H1 (cell line): ENCODE data around the gene RNF32. TPM values are rescaled to one million over a fixed set of nuclear protein-coding genes. Genes with fewer than 3 reads are reported as not detected.

ENCODE experiments used
- ASH2L ChIP-seq: fragments of 200-600, 300-600 bp; sonication (generic); IDR thresholded peaks from one replicate; pipeline ENCODE4 v1.7.1; 2017; ENCODE audit warnings: low read length
- BACH1 ChIP-seq: IDR thresholded peaks from 2 replicates; pipeline ENCODE4 v1.6.1; 2012; ENCODE audit warnings: low read length, improper control_type of control experiment
- BCL11A ChIP-seq, 2 experiments: IDR thresholded peaks; one replicate each; pipeline ENCODE4 v1.6.1; 2011; ENCODE audit warnings: low read depth in 2 of 2, low read length in 2 of 2, mild to moderate bottlenecking in 2 of 2
- CBX5 ChIP-seq: fragments of 300-800, 300-1000 bp; sonication (generic); IDR thresholded peaks from 2 replicates; pipeline ENCODE4 v1.7.1; 2016; ENCODE audit warnings: antibody characterized with exemption, low read length, low read depth
- CTBP2 ChIP-seq: IDR thresholded peaks from 2 replicates; pipeline ENCODE4 v1.7.0; 2011; ENCODE audit warnings: borderline replicate concordance, mild to moderate bottlenecking, moderate library complexity, mixed read lengths, low read length; ENCODE audit not compliant: insufficient read depth, insufficient read length
- EGR1 ChIP-seq: IDR thresholded peaks from 2 replicates; pipeline ENCODE4 v1.6.1; 2011; ENCODE audit warnings: low read depth, low read length, borderline replicate concordance
- EZH2 ChIP-seq: fragments of 200-600 bp; sonication (generic); IDR thresholded peaks from 2 replicates; pipeline ENCODE4 v1.7.1; 2012; ENCODE audit warnings: low read depth, mild to moderate bottlenecking, moderate library complexity, low read length, inconsistent platforms; ENCODE audit not compliant: severe bottlenecking
- FOSL1 ChIP-seq: IDR thresholded peaks from 2 replicates; pipeline ENCODE4 v1.6.1; 2011; ENCODE audit warnings: mild to moderate bottlenecking, low read depth, low read length, moderate library complexity; ENCODE audit not compliant: insufficient read depth
- HDAC6 ChIP-seq: IDR thresholded peaks from one replicate; pipeline ENCODE4 v1.7.1; 2012; ENCODE audit warnings: low read depth, mild to moderate bottlenecking, inconsistent platforms, low read length, moderate library complexity
- KDM1A ChIP-seq: fragments of 200-600, 300-600 bp; sonication (generic); IDR thresholded peaks from 2 replicates; pipeline ENCODE4 v1.7.1; 2016; ENCODE audit warnings: mild to moderate bottlenecking, low read length, borderline replicate concordance
- KDM5A ChIP-seq: fragments of 200-600 bp; IDR thresholded peaks from 2 replicates; pipeline ENCODE4 v1.7.1; 2012; ENCODE audit warnings: mild to moderate bottlenecking, low read length, inconsistent platforms, mixed read lengths
- POLR2A ChIP-seq, 2 experiments: IDR thresholded peaks; 1 replicate in 1 of 2; 2 replicates in 1 of 2; pipeline ENCODE4 v1.6.1; 2011; ENCODE audit warnings: low read depth in 2 of 2, low read length in 2 of 2, mild to moderate bottlenecking in 2 of 2; ENCODE audit errors: control extremely low read depth in 1 of 2
- RNF2 ChIP-seq: fragments of 200-900, 300-1000 bp; sonication (generic); IDR thresholded peaks from 2 replicates; pipeline ENCODE4 v1.7.1; 2016; ENCODE audit warnings: borderline replicate concordance, low read depth, mild to moderate bottlenecking, antibody characterized with exemption, low read length; ENCODE audit not compliant: poor library complexity, severe bottlenecking; ENCODE audit errors: missing control alignments
- SAP30 ChIP-seq: fragments of 300-600 bp; sonication (generic); IDR thresholded peaks from 2 replicates; pipeline ENCODE4 v1.7.1; 2012; ENCODE audit warnings: low read length, moderate library complexity, mild to moderate bottlenecking, inconsistent platforms; ENCODE audit not compliant: insufficient read depth, insufficient replicate concordance
- SIN3A ChIP-seq, 2 experiments: IDR thresholded peaks in 1 of 2; conservative IDR thresholded peaks in 1 of 2; 2 replicates each; pipeline ENCODE4 v1.6.1; 2011 to 2012; ENCODE audit warnings: low read length in 2 of 2, improper control_type of control experiment in 1 of 2, low read depth in 1 of 2, mild to moderate bottlenecking in 1 of 2
- SIRT6 ChIP-seq: IDR thresholded peaks from one replicate; pipeline ENCODE4 v1.7.1; 2012; ENCODE audit warnings: low read length, inconsistent platforms
- SP1 ChIP-seq: IDR thresholded peaks from 2 replicates; pipeline ENCODE4 v1.6.1; 2011; ENCODE audit warnings: low read depth, low read length
- SUZ12 ChIP-seq: fragments of 200-600 bp; sonication (generic); IDR thresholded peaks from 2 replicates; pipeline ENCODE4 v1.6.1; 2012; ENCODE audit warnings: mild to moderate bottlenecking, inconsistent platforms, low read length, moderate library complexity, mixed read lengths
- TAF7 ChIP-seq: optimal IDR thresholded peaks from 2 replicates; pipeline ENCODE3; 2011; ENCODE audit warnings: low read depth, mild to moderate bottlenecking, inconsistent platforms, low read length, moderate library complexity, borderline replicate concordance
- TBP ChIP-seq: IDR thresholded peaks from 2 replicates; pipeline ENCODE4 v1.6.1; 2011; ENCODE audit warnings: low read depth, low read length, improper control_type of control experiment
- TEAD4 ChIP-seq: IDR thresholded peaks from 2 replicates; pipeline ENCODE4 v1.6.1; 2012; ENCODE audit warnings: low read depth, low read length, inconsistent platforms, mixed read lengths
- YY1 ChIP-seq: IDR thresholded peaks from 2 replicates; pipeline ENCODE4 v1.6.1; 2011; ENCODE audit warnings: low read depth, mild to moderate bottlenecking, low read length
- polyA plus RNA-seq, 7 experiments: library from polyadenylated mRNA; depleted of rRNA in 3 of 7; stranded (reverse) in 5 of 7; unstranded in 2 of 7; fragments of >200 nt in 5 of 7; fragments of 200-250 nt in 2 of 7; gene quantifications; 1 replicate in 5 of 7; 2 replicates in 1 of 7; 4 replicates in 1 of 7; pipeline versions ENCODE4 v1.2.1 to v1.2.3, GENCODE V29; 2011 to 2013; ENCODE audit warnings: missing spikeins in 2 of 7, mixed read lengths in 2 of 7
- total RNA-seq: library from RNA; stranded (reverse); fragmentation: NEBNext Ultra II Directional; extraction: Animal tissue kit (Norgen Biotek cat#: 25700); gene quantifications from 2 replicates; pipeline ENCODE4 v1.2.1, GENCODE V29; 2021

The RNF32 gene
- total and polyA plus RNA-seq, 2 of the 8 experiments (the other 6 are each of a cell fraction or from before 2014, with no cell fraction given) = 0.48 to 1.2 TPM

DNA sequence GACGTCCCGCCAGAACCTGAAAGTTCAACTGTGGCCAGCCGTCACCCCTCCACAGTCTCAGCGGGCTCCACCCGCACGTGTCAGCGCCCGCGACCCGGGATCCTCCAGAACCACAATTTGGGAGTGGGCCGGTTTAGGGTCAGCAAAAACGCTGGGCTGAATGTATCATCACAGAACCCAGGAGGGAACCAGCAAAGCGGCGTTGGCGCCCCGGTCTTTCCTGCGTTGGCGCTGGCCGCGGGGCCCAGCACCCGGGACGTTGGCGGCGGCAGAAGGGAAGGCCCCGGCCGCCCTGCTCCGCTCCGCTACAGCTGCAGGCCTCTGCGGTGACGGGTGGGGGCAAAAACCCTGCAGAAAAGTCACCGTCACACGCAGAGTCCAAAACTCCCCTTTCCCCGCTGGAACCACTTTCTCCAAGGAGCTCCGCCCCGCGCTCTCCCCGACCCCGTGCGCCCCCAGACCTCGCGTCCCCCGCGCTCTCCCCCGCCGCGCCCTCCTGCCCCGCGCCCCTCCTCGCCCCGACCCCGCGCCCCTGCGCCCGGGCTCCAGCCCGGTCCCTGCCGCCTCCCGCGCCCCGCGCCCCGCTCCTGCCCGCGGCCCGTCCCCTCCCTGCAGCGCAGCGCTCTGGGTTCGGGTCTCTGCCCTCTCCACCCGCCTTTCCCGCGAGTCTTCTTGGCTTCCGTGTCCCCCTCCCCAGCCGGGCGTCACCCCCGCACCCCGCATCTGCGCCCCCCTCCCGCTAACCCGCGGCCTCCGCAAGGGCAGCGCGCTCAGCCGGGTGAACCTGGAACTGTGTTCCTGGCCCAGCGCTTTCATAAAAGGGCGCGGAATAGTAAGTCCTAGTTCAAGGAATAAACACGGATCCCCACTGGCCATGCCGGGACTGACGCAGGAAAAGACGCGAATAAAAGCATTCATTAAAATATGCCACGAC, 24.0 kb upstream of the RNF32 start (continued):
- TF ChIP-seq YY1 (no peak), SIRT6 (no peak), EGR1 (no peak), RNF2 (peak; percentile 16), FOSL1 (no peak), SIN3A (conservative IDR thresholded peaks at IDR 0.05 in 1 of 2, IDR thresholded peaks at IDR 0.05 in 1 of 2; ENCODE audit: low read depth in 1 of 2, low read length in 2 of 2) (no peak), SP1 (no peak), POLR2A (IDR thresholded peaks at IDR 0.05; ENCODE audit: control extremely low read depth in 1 of 2, low read depth in 2 of 2, low read length in 2 of 2) (0 out of 3 replicates have a peak, but pooled peaks of 1 of the 2 experiments have one; percentile 17), ASH2L (peak; percentile 49), CBX5 (no peak), TBP (peak; percentile 33; the same call in 1 of the 2 replicates), SUZ12 (no peak), TAF7 (no peak), KDM5A (no peak), CTBP2 (no peak), BACH1 (no peak), TEAD4 (no peak), BCL11A (IDR thresholded peaks at IDR 0.05; ENCODE audit: low read depth in 2 of 2, low read length in 2 of 2) (no peak), HDAC6 (no peak), EZH2 (no peak), KDM1A (no peak), SAP30 (no peak)
